Neural crest cell (in vitro differentiated cells): ENCODE data around the gene WAPL. TPM values are rescaled to one million over a fixed set of nuclear protein-coding genes. Genes with fewer than 3 reads are reported as not detected.
A peak's percentile ranks its signal among the peaks of the same experiment; 100 is the strongest.

Experiments
- DNase-seq: peaks from one replicate; pipeline ENCODE4 v3.0.0; 2021; ENCODE audit warnings: low read depth, mixed read lengths, low spot score
- H3K27ac Mint-ChIP-seq: one replicate; pipeline ENCODE4 v1.8.0; 2021; ENCODE audit warnings: mild to moderate bottlenecking, mixed read lengths; ENCODE audit not compliant: unreplicated experiment
- H3K27me3 Mint-ChIP-seq: 2 replicates; pipeline ENCODE4 v1.8.0; 2021; ENCODE audit warnings: low read depth, mild to moderate bottlenecking, mixed read lengths
- H3K36me3 Mint-ChIP-seq: 2 replicates; pipeline ENCODE4 v1.8.0; 2021; ENCODE audit warnings: low read depth, mild to moderate bottlenecking, mixed read lengths
- H3K4me1 Mint-ChIP-seq: 2 replicates; pipeline ENCODE4 v1.8.0; 2021; ENCODE audit warnings: mixed read lengths
- H3K4me3 Mint-ChIP-seq: one replicate; pipeline ENCODE4 v1.8.0; 2021; ENCODE audit warnings: mild to moderate bottlenecking, mixed read lengths
- H3K9me3 Mint-ChIP-seq: 2 replicates; pipeline ENCODE4 v1.8.0; 2021; ENCODE audit warnings: mixed read lengths
- CTCF ChIP-seq: fragments of 200-600 bp; sonication (generic); conservative IDR thresholded peaks from 2 replicates; pipeline ENCODE4 v1.5.0; 2021; ENCODE audit warnings: antibody characterized with exemption, mild to moderate bottlenecking
- total RNA-seq: library from RNA; stranded (reverse); gene quantifications from 2 replicates; pipeline ENCODE4 v1.2.1, GENCODE V29; 2021

WAPL gene
- total RNA-seq, 1 donor from 2014 or later = 54.0 TPM

- no peaks in the 10 kb centered on the region for H3K36me3 Mint-ChIP-seq
- H3K4me1 Mint-ChIP-seq = no peaks in the 10 kb centered on the region
- peaks cover 19% of the 10 kb centered on the region for H3K27me3 Mint-ChIP-seq
- no peak for DNase-seq
- TF ChIP-seq CTCF = no peak
- no peak overlapping the region for H3K4me3 Mint-ChIP-seq
- H3K27ac Mint-ChIP-seq = no peak overlapping the region
- peaks cover 3% of the 10 kb centered on the region for H3K9me3 Mint-ChIP-seq
These were observed 108.4 kb downstream of the WAPL start for GRCh38 chr10:86413046-86413728.

GRCh38 chr10:86411852-86412560, 109.6 kb downstream of the WAPL start:
- DNase-seq = no peak
- Mint-ChIP-seq H3K27ac (peak overlapping the region; percentile 19), H3K36me3 (no peaks in the 10 kb centered on the region), H3K27me3 (peaks cover 16% of the 10 kb centered on the region), H3K4me1 (no peaks in the 10 kb centered on the region), H3K4me3 (no peak overlapping the region), H3K9me3 (peaks cover 3% of the 10 kb centered on the region)
- TF ChIP-seq CTCF = no peak

GRCh38 chr10:86411281-86411841, 110.2 kb downstream of the WAPL start:
- no peak for TF ChIP-seq CTCF
- H3K4me1 Mint-ChIP-seq = no peaks in the 10 kb centered on the region
- H3K4me3 Mint-ChIP-seq = no peak overlapping the region
- H3K27me3 Mint-ChIP-seq = peaks cover 19% of the 10 kb centered on the region
- no peak overlapping the region for H3K27ac Mint-ChIP-seq
- H3K36me3 Mint-ChIP-seq = no peaks in the 10 kb centered on the region
- peaks cover 3% of the 10 kb centered on the region for H3K9me3 Mint-ChIP-seq
- no peak for DNase-seq

GRCh38 chr10:86410542-86411124, 111.0 kb downstream of the WAPL start:
- no peak for TF ChIP-seq CTCF
- no peaks in the 10 kb centered on the region for H3K36me3 Mint-ChIP-seq
- H3K9me3 Mint-ChIP-seq = peaks cover 3% of the 10 kb centered on the region
- no peak overlapping the region for H3K27ac Mint-ChIP-seq
- H3K27me3 Mint-ChIP-seq = peaks cover 14% of the 10 kb centered on the region
- H3K4me1 Mint-ChIP-seq = no peaks in the 10 kb centered on the region
- no peak overlapping the region for H3K4me3 Mint-ChIP-seq
- no peak for DNase-seq

GRCh38 chr10:86409183-86409582, 112.4 kb downstream of the WAPL start:
- peaks cover 3% of the 10 kb centered on the region for H3K9me3 Mint-ChIP-seq
- no peaks in the 10 kb centered on the region for H3K4me1 Mint-ChIP-seq
- H3K27ac Mint-ChIP-seq = no peak overlapping the region
- H3K36me3 Mint-ChIP-seq = no peaks in the 10 kb centered on the region
- no peak for DNase-seq
- TF ChIP-seq CTCF = no peak
- H3K4me3 Mint-ChIP-seq = no peak overlapping the region
- peaks cover 21% of the 10 kb centered on the region for H3K27me3 Mint-ChIP-seq
